Stimulated activated CD8-positive, alpha-beta memory T cell treated with anti-CD3 and anti-CD28 coated beads, Interleukin-7, amount 100 ng/mL, for 24 hours (primary cell): ENCODE data around the gene KCNJ5.

Experiments
- DNase-seq: peaks from one replicate; pipeline ENCODE4 v3.0.0-alpha.2; 2020; ENCODE audit warnings: low read depth

The KCNJ5 gene

DNA sequence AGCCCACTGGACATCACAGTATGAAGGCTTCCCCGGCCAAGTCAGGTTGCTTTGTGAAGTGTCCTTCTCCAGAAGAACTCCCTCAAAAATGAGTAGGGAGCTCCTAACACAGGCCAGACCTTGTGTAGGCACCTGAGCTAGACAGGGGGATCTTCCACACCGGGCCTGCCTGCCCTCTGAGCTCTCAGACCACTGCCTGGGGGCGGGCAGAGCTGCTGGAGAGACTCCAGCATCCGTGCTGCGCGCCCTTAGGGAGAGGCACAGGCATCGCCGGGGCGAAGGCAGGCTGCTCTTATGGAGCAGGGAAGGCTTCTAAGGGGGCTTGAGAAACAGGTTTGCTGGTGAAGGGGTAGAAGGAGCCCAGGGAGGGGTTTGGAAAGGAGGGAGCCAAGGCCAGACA is 4.4 kb downstream of the KCNJ5 start:
- DNase-seq, result no peak

DNA sequence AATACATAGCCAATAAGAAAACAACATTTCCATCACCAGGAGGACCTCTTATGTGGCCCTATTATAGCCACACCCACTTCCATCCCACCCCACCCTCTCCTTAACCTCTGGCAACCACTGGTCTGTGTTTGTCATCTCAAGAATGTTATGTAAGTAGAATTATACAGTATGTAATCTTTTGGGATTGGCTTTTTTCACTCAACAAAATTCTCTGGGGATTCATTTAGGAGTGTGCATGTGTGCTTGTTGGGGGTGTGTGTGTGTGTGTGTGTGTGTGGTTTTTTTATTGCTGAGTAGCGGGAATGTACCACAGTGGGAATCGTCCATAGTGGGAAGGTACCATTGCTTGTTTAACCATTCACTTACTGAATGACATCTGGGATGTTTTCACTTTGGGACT is 5.2 kb downstream of the KCNJ5 start:
- DNase-seq, result no peak

DNA sequence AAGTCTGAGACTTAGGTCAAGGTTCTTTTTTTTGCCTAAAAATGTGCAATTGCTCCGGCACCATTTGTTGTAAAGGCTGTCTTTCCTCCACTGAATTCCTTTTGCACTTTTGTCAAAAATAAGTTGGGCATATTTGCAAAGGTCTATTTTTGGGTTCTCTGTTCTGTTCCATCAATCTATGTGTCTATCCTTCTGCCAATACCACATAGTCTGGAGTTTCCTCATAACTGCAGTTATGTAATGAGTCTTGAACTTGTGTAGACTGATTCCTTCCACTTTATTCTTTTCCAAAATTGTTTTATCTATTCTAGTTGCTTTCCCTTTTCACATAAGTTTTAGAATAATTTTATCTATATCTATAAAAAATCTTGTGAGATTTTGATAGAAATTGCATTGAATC is 6.7 kb downstream of the KCNJ5 start:
- DNase-seq, result no peak

DNA sequence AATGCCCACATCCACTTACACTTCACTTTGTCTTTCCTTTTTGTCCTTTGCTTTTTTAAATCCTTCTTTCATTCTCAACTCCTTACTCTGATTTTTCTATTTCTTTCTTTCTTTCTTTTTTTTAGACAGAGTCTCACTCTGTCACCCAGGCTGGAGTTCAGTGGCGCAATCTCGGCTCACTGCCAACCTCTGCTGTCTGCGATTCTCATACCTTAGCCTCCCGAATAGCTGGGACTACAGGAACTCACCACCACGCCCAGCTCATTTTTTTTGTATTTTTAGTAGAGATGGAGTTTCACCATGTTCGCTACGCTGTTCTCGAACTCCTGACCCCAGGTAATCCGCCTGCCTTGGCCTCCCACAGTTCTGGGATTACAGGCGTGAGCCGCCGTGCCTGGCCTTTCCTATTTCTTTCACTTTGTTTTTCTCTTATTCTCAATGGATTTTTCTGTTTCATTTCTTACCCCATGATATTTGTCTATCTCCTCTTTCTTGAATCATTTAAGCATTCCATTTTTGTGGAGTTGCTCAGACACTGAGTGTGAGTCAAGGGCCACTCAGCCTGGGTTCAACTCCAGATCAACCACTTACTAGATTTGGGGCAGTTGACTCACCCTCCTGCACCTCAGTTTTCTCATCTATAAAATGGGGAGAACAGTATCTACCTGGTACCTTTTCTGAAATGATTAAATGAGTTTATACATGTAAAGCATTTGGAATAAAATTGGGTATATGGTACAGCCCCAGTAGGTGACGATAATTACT is 7.6 kb downstream of the KCNJ5 start:
- DNase-seq, result no peak

DNA sequence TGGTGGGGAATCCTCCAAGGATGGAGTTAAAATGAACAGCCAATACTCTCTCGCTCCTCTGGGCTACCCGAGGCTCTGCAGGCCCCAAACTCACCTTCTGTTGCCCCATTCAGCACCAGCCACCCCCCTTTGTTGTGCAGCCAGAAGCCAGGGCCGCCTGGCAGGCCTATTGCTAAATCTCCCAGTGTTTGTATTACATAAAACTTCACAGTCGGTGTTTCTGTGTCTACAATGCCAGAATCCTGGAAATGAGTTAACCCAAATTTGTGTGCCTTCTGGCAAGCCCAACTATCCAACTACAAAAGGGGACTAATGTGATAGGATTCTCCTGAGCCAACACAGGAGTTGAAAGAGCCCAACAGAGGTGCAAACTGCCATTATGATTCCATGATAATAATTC is 9.3 kb downstream of the KCNJ5 start:
- no peak for DNase-seq

DNA sequence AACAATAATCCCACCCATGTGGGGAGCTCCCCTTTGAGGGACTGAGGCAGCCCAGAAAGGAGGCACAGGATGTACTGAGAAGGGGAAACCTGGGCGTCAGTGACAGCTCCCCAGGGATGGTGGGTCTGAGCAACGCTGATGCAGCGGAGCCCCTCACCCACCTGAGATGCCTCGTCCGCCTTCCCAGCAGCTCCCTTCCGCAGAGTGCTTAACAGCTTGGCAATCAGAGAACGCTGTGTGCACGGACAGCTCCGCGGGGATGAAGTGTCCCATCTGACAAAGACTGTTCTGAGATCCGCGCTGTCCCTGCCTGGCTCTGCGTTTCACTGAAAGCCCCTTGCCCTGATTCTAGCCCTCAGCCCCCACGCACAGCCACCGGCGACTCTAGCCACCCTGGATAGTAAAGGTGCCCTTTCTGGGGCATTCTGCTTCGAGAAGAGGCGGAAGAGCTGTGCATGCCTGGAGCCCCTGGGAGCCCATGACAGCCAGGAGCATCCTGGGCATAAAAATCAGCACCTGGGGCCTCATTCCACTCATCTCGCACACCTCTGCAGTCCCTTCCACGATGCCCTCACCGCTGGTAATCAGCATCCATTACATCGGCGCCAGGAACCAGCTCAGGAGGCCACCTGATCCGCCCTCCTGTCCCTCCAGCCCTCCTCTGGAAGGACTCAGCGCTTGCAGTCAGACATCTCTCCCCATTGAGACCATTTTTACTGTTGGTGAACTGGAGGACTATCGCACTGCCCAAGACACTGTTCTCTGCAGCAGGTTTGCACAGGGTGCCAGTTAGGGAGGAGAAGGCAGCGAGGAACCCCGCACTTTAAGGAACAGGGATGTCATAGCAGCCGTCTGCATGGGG is 10.7 kb downstream of the KCNJ5 start:
- DNase-seq, result no peak

DNA sequence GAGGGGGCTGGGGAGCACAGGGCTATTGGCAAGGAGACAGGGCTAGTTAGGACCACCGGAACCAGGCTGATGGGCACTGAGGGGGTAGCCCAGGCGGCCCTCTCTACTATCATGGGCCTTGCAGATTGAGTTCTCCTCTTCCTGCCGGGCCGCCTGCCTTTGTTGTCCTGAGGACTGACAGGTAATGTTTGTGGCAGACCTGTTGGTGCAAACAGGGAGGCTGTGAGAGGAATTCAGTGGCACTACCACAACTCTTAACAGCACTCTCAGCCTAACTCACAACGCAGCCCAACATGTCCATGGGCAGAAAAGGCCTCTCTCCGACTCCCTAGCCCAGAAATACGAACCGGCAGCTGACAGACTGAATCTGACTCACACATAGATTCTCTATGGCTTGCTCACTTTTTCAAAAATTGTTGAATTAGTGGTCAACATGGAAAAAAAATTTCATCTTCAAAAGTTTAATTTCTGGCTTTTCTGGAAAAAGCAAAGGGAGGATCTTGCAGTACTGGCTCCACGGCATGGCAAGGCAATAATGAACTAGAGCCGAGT is 11.4 kb downstream of the KCNJ5 start:
- DNase-seq, result no peak

DNA sequence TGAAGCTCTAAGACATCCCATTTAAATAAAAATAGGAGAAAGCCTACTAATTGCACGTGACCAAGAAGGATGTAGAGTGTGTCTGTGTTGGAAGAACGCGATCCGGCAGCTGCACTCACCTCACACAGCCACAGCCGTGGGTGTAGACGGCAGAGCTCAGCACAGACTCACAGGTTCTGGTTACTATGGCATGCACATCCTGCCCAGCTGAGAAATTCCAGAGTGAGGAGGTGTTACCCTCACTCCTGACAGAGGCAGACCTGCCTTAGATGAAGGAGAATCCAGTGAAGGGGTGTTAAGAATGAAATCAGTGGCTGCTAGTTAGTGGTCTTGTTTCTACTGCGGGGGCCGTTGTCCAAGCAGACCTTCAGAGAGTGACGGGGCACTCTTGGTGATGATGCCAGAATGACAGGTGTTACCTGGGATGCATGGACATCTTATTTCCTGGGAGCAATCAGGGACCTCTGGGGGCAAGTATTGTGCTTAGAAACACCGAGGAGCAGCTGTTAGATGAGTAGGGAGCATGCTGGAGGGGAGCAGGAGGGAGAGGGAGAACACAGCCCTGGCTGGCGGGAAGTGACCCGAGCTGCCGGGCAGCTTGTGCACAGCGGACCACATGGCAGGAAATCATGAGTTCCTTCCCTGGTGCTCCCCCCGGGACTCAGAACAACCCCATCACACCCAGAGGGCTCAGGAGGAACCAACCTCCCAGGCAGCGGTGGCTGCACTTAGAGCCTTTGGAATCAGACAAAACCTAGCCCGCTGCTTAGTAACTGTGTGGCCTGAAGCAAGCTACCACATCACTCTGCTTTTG is 12.3 kb downstream of the KCNJ5 start:
- DNase-seq, result no peak

DNA sequence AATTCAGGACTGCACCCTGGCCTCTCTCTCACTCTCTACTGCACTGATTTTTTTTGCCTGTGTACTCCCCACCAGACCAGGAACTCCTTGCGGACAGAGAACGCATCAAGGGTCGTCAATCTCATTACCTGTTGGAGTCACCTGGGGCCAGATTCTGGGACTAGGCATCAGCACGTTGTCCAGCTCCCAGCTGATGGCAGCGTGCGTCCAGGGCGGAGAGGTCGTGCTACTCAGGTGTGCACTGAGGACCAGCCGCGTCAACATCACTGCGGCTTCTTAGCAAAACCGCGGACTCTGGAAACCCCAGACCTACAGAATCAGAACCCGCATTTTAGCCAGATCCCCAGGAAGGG is 13.1 kb downstream of the KCNJ5 start:
- no peak for DNase-seq

DNA sequence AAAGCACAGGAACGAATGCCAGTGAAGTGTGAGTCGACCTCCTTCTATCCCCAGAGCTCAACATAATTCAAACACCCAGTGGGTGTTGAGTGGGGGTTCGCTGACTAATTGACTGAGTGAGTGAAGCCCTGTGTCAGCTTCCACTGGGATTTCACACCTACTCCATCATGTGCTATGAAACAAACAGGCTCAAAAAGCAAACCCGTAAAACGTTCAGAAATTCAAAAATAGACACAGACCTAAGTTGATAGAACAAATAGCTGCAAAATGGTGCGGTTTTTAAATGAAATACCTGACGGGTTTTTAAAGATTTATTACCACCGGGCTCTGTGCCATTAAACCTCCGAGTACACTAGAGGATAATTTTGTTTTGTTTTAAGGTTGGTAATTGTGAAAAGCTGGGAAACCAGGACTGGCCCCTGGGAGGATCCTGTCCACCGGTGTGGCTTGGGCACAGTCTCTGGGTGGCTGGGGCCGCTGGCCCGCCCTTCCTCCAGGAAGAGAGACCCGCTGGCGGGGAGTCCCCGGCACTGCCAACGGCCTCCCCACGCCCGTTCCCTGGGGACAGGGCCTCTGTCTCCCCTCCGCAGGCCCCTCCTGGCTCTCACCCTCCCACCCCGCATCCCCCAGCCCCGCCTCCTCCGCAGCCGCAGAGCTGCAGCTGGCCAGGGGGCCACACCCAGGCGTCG is 13.6 kb downstream of the KCNJ5 start:
- DNase-seq, result no peak

DNA sequence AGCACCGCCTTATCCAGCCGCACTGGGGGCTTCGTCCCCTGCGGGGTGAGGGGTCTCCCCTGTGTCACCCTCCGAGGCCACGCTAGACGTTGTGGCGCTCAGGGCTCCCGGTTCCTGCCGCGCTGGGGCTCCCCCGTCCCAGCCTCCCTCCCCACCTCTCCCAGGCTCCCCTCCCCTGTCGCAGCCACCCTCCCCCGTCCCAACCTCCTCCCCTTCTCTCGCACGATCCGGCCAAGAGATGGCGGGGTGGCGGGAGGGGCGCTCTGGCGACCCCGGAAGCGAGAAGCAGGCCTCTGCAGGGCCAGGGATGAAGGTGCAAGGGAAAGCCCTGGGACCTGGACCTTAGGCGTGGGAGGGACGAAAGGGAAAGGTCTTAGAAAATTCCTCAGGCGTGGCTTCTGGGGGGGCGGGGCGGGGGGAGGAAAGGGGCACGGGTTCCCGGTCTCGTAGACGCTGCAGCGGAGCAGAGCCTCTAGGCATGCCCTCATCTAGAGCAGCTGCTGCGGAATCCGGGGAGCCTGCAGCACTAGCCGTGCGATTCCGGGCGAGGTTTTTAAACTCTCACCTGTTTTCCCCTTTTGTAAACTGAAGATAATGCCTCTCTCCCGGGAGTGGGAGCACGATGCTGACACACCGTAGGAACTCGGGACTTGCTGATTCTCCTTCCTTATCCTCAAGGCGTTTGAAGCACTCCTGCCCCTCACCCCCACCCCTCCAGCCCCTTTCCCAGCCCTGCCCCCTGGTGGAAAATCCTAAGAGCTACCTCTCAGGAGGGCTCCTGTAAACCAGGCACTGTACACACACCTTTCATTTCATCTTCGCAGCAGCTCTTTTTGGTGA is 14.4 kb downstream of the KCNJ5 start:
- no peak for DNase-seq

DNA sequence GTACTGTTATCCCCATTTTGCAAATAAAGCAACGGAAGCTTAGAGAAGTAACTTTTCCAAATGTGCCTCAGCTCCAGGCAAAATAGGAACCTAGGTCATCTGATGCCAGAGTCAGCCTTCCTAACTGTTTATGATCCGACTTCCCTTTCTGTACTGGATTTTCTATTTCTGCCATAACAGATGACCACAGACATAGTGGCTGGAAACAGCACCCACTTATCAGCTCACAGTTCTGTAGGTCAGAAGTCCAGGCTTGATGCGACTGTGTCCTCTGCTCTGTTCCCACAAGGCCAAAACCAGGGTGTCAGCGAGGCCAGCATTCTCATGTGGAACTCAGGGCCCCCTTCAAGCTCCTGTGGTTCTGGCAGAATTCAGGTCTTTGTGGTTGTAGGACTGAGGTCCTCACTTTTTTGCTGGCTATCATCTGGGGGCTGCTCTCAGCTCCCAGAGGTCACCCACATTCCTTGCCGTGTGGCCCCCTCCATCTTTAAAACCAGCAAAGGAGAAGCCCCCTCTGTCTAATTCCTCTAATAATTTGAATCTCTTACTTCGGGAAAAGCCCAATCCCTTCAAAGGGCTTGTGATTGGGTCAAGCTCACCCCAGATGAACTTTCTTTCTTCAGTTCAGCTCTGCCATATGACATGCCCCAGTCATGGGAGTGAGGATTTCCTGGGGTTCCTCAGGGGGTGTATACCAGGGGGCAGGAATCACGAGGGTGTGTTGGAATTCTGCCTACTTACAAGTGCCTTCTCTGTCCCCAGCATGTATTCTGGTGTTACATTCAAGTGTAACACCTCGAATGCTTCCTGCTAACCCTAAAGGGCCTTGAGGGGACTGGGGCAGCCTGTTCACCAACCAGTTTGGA is 15.3 kb downstream of the KCNJ5 start:
- DNase-seq, result no peak

DNA sequence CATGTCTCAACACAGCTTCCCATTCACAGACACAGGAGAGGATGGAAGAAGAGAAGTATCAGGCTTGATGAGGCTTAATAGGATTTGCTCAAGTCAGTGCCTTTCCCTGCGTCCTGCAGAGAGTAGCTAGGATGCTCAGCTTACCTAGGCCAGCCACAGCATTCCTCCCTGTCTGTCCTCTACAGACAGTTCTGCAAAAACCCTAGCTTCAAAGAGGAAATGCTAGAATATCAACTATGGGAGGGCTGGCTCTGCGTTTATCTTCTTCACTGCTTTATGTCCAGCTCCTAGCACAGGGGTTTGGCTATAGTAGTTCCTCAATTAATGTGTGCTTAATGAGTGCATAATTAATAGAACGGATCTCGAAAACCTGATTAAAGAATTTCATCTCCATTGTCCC is 16.4 kb downstream of the KCNJ5 start:
- DNase-seq, result no peak

DNA sequence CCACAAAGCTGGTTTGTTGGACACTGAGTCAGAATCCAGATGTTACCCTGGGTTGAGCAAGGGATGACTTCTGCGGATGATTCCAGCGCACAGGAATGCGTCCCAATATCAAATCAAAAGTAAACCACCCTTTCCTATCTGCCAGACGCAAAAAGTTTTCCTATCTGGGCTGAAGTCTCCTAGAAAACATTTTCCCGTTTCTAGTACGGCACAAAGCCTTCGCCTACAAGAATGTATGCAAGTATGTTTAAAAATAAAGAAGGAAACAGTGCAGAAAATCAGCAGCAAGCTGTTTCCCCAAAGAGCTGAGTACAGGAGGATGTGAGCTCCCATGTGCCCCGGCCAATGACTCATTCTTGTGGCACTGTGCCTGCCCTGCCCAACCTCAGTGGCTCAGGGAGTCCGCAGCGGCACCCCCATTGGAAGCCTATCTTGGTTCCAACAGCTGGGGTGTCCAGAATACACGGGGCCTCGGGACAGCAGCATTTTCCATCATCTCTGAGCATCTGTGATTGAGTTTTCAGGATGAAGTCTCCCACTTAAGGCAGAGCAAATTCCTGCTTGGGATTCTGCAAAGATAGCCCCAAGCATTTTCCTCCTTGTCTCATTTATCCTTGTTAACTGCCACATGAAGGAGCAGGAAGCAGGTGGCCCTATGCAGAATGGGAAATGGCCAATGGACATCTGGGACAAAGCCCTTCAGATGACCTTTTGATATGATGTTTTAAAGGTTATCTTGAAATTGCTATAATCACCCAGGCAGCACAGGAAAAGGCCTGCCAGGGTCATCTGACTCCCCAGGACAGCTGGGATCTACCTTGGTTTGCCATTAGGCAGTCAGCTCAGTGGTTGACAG is 17.5 kb downstream of the KCNJ5 start:
- DNase-seq, result no peak

DNA sequence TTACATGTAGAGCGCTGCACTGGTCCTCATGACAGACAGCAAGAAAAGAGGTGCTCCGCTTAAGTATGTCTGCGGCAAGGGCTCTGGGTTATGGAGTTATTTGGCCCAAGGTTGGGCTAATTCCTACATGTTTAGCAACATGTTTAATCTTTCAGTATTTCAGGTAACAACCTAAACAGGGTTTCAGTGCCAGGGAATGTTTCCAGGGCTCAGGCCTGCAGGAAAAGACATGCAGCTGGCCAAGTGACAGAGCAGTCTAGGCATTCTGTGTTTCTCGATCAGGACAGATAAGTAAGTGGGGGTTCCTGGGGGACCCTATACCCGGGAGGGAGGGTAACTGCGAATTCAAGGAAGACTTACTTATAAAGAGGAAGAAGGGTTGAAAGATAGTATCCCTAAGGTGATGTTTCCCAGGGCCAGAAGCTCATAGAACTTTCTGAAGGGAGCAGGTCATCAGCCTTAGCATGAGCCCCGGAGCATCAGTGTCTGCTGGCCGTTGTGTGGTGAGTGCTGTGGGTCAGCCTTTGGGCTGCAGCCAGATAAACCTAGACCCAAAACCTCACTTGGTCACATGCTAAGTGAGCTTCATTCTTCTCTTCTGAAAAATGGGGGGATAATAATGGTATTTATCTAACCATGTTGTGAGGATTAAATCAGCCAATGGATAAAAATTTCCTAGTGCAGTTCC is 18.4 kb downstream of the KCNJ5 start:
- DNase-seq, result no peak

DNA sequence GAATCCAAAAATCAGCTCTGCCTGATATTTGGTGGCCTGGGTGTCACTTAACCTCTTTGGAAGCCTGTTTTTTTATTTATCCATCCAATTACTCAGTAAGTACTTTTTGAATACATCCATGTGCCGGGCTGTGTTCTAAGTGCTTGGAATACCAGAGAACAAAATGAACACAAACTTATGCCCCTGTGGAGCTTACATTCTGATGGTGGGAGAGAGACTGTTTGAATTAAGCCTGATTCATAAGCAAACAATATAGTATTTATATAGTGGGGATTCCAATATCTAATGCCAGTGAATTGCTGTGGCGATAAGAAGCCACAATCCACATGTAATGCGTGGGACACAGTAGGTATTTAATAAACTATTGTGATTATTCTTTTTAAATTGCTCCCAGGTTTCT is 19.4 kb downstream of the KCNJ5 start:
- no peak for DNase-seq

DNA sequence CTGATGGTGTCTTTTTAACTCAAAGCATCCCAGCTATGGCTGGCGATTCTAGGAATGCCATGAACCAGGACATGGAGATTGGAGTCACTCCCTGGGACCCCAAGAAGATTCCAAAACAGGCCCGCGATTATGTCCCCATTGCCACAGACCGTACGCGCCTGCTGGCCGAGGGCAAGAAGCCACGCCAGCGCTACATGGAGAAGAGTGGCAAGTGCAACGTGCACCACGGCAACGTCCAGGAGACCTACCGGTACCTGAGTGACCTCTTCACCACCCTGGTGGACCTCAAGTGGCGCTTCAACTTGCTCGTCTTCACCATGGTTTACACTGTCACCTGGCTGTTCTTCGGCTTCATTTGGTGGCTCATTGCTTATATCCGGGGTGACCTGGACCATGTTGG is 20.1 kb downstream of the KCNJ5 start:
- no peak for DNase-seq

DNA sequence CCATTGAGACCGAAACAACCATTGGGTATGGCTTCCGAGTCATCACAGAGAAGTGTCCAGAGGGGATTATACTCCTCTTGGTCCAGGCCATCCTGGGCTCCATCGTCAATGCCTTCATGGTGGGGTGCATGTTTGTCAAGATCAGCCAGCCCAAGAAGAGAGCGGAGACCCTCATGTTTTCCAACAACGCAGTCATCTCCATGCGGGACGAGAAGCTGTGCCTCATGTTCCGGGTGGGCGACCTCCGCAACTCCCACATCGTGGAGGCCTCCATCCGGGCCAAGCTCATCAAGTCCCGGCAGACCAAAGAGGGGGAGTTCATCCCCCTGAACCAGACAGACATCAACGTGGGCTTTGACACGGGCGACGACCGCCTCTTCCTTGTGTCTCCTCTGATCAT is 20.5 kb downstream of the KCNJ5 start:
- DNase-seq, result no peak
